ENCODE results near the gene ABCC1.

The ABCC1 gene

DNA sequence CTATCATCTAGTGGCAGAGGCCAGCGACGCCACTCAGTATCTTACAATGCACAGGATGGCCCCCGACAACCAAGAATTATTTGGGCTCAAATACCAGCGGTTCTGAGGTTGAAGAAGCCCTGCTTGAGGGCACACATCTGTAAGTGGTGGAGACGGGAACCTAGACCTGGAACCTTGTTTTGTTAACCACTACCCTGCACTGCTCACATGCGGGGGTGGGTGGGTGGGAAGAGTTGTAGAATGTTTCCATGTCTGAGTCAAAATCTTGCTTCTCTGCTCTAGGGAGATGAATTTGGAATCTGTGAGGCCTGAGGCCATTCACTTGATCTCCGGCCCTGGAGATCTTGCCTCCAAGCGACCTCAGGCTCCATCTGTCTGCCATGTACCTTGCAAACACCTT is 44.1 kb downstream of the ABCC1 start:
- DNase-seq (ENCODE audit: low read depth in 2 of 2), result no peak

DNA sequence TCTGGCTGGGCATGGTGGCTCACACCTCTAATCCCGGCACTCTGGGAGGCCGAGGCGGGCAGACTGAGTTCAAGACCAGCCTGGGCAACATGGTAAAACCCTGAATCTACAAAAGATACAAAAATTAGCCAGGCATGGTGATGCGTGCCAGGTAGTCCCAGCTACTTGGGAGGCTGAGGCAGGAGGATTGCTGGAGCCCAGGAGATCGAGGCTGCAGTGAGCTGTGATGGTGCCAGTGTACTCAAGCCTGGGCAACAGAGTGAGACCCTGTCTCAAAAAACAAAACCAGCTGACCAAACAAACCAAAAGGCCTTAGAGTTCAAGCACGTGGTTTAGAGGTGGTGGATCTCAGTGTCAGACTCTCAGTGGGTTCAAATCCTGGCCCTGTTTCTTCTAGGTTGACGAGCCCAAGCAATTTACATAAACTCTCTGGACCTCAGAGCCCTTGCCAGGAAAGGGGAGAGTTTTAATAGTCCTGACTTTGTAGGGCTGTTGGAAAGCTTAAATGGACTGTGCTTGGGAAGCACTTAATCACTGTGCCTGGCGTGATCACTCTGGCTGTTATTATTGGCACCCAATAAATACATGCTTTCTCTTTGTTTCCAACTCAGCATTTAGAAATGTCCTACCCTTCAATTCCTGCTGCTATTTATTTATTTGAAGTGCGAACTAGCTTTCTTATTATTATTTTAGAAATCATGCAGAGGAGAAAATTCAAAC is 44.7 kb downstream of the ABCC1 start:
- no peak for DNase-seq (ENCODE audit: low read depth in 2 of 2)

DNA sequence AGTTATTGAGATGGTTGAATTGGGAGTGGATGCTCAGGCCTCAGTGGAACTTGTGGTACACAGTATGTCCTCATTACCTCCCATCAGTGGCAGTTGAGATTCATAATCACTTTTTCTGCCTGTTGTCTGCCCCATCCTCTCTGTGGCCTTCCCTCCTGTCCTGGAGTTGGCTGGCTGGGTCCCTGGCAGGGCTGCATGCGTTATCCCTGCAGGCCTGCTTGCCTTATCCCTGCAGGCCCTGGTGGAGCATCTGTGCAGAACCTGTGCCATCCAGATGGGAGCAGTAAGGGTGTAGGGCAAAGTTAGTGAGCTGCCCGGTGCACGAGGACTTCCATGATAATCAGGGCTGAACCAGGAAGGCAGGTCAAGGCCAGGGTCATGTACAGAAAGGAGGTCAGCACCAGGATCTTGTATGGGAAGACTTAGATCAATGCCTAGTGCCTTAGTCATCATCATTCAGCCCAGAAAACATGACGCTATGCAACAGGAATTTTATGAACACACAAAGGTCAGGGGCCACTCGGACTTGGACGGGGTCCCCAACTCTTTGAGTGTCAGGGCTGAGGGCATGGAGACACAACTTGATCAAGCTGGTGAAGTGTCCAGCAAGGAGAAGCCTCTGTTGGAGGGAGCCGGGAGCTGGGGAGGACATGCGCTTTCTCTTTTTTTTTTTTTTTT is 47.2 kb downstream of the ABCC1 start:
- no peak for DNase-seq (ENCODE audit: low read depth in 2 of 2)

DNA sequence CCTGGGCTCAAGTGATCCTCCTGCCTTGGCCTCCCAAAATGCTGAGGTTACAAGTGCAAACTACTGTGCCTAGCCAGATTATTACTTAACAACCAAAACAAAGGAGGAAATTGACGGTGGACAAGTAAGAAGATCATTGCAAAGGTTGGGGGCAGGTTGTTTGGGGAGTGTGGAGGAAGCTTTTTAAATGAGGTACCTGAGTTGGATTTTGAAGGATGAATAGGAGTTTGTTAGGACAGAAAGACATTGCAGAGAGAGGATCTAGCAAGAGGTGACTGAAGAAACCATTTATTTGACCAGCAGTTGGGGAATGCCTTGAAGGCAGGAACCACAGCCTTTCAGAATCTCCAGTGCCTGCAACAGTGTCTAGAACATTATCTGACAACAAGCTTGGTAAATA is 51.3 kb downstream of the ABCC1 start:
- no peak for DNase-seq (ENCODE audit: low read depth in 2 of 2)

DNA sequence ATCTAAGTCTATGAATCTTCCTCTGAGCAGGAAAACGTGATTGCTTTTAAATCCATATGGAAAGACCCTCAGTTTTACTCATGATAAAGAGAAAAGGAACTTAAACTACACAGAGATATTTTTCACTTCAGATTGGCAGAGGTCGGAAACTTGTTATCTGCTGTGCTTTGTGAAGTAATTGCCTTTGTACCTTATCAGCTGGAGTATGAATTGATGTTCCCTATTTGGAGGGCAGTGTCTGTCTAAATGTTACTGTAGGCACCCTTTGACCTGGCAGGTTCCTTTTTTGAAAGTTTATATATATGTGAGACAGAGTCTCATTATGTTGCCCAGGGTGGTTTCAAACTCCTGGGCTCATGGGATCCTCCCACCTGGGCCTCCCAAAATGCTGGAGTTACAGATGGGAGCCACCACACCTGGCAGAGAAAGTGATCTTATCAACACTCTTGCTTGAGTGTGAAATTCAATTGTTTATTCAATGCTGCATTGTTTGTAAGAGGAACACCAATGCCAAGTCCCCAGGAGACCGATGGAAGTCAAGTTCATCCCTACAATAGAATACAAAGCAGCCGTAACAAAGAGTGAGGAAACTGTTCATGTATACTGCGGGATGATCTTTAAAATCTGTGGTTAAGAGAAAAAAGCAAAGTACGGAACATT is 52.3 kb downstream of the ABCC1 start:
- DNase-seq (ENCODE audit: low read depth in 2 of 2), result no peak

DNA sequence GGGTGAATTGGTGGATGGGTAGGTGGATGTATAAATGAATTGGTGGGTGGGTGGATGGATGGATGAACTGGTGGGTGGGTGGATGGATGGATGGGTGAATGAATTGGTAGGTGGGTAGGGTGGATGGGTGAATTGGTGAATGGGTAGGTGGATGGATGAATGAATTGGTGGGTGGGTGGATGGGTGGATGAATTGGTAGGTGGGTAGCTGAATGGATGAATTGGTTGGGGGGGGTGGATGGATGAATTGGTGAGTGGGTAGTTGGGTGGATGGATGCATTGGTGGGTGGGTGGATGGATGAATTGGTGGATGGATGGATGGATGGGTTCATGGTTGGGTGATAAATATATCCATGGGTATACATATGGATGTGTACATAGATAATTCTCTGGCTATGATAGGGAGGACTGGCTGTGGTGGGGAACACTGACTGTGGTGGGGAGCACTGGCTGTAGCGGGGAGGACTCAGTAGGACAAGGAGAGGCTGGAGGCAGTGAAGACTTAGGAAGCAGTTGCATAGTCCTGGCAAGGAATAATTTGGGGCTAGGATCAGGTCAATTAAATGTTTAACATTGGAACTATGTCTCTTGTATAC is 54.4 kb downstream of the ABCC1 start:
- DNase-seq (ENCODE audit: low read depth in 2 of 2), result no peak

DNA sequence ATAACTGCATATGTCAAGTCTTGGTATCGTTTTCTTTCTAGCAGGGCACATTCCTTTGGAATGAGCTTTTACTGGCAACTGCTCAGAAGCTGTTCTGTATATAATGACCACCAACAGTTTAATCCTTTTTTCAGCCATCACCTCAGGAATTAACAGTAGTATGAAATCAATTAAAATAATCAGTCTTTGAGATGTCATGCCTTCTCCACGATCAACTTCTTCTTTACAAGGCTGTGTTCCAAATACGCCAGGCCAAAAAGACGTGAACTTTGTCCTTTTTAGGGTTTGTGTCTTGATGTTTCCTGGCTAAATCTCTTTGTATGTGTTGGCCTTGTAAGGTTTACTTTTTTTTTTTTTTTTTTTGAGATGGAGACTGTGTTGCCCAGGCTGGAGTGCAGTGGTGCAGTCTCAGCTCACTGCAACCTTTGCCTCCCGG is 54.9 kb downstream of the ABCC1 start:
- DNase-seq (ENCODE audit: low read depth in 2 of 2), result no peak

DNA sequence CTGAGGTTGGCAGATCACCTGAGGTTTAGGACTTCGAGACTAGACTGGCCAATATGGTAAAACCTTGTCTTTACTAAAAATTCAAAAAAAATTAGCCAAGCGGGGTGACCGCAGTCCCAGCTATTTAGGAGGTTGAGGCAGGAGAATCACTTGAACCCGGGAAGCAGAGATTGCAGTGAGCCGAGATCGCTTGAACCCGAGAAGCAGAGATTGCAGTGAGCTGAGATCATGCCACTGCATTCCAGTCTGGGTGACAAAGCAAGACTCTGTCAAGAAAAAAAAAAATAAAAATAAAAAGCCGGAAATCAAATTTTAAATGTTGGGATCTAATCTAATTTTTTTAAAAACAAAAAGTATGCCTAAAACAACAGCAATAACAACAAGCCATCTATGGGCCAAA is 56.3 kb downstream of the ABCC1 start:
- DNase-seq (ENCODE audit: low read depth in 2 of 2), result no peak

DNA sequence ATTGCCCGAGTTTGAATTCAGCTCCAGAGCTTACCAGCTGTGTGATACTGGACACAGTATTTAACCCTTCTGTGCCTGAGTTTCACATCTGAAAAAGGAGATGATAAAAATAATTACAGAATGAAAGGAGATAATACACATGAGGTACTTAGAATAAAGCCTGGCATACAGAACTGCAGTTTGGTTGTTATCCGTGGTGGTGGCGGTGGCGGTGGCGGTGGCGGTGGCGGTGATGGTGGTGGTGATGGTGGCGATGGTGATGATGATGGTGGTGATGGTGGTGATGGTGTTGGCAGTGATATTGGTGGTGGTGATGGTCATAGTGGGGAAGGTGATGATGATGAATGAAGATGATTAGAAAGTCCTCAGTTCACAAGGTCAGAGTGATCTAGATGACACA is 57.2 kb downstream of the ABCC1 start:
- DNase-seq (ENCODE audit: low read depth in 2 of 2), result no peak

DNA sequence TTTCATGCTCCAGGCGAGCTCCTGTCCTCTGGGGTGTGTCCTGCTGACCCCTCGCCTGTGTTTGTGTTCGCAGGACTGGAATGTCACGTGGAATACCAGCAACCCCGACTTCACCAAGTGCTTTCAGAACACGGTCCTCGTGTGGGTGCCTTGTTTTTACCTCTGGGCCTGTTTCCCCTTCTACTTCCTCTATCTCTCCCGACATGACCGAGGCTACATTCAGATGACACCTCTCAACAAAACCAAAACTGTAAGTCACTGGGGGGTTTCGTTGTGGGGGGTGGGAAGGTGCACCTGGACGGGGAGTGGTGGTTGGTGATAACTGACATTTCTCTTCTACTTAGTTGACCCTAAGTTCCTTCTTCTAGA is 58.3 kb downstream of the ABCC1 start:
- no peak for DNase-seq (ENCODE audit: low read depth in 2 of 2)

DNA sequence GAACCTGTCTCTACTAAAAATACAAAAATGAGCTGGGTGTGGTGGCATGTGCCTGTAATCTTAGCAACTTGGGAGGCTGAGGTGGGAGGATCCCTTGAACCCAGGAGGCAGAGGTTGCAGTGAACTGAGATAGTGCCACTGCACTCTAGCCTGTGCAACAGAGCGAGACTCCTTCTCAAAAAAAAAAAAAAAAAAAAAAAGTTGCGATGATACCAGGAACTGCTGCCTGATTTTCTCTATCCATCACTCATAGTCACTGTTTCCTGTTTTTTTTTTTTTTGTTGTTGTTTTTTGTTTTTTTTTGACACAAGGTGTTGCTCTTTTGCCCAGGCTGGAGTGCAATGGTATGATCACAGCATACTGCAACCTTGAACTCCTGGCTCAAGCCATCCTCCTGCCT is 59.2 kb downstream of the ABCC1 start:
- no peak for DNase-seq (ENCODE audit: low read depth in 2 of 2)

DNA sequence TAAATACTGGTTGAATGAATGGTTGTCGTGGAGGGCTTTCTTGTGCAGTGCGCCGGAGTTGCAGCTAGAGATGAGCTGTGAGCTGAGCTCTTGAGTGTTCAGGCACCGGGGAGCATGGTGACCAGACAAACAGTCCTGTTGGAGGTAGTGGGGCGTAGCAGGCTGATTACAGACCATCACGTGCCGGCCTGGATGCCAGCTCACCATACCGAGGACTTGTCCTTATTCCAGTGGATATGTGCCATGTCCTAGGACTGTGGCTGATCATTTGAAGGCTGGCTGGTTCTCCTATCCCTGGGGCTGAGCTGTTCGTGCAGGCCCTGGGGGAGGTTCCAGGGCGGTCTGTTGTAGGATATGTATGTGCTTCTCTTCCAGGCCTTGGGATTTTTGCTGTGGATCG is 60.0 kb downstream of the ABCC1 start:
- DNase-seq (ENCODE audit: low read depth in 2 of 2), result no peak

DNA sequence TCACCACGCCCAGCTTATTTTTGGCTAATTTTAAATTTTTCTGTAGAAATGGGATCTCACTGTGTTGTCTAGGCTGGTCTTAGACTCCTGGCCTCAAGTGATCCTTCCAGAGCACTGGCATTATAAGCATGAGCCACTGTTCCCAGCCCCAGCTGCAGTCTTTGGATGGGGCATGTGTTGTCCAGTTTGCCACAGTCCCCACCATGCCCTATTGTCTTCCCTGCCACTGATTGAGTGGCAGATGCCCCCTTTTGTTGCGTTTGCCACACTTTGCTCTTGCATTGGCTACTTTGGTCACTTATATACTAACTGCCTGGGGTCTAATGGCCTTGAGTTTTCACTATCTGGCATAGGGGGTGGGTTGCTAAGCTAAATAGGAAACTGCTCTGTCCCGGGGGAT is 60.8 kb downstream of the ABCC1 start:
- DNase-seq (ENCODE audit: low read depth in 2 of 2), result no peak

DNA sequence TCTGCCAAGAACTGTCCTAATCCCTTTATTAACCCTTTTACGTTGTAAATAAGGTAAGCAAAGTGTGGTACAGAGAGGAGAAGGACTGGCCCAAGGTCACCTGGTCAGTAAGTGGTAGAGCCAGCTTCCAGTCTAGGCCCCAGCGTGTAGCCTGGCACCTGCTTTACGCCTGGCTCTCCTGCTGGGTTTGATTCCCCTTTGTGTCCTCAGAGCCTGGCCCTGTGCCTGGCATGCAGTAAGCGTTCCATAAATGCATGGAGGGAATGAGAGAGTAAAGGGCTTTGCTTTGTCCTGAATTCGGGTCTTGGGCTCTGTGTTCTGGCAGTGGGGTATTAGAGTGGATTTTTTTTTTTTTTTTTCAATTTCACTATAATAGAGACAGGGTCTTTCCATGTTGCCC is 62.7 kb downstream of the ABCC1 start:
- DNase-seq (ENCODE audit: low read depth in 2 of 2), result no peak

DNA sequence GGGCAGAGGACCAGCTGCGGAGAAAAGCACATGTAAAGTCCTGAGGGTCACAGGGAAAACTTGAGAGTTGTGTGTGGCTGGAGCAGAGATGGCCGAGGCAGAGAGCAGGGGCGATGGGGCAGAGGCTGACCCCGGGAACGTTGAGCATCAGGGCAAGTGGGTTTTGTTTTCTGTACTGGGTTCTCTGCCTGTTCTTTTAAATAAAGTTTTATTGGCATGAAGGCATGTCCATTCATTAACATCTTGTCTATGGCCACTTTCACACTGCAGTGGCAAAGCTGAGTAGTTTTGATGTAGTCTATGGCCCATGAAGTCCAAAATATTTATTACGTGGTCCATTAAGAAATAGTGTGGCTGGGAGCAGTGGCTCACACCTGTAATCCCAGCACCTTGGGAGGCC is 64.4 kb downstream of the ABCC1 start:
- no peak for DNase-seq (ENCODE audit: low read depth in 2 of 2)

DNA sequence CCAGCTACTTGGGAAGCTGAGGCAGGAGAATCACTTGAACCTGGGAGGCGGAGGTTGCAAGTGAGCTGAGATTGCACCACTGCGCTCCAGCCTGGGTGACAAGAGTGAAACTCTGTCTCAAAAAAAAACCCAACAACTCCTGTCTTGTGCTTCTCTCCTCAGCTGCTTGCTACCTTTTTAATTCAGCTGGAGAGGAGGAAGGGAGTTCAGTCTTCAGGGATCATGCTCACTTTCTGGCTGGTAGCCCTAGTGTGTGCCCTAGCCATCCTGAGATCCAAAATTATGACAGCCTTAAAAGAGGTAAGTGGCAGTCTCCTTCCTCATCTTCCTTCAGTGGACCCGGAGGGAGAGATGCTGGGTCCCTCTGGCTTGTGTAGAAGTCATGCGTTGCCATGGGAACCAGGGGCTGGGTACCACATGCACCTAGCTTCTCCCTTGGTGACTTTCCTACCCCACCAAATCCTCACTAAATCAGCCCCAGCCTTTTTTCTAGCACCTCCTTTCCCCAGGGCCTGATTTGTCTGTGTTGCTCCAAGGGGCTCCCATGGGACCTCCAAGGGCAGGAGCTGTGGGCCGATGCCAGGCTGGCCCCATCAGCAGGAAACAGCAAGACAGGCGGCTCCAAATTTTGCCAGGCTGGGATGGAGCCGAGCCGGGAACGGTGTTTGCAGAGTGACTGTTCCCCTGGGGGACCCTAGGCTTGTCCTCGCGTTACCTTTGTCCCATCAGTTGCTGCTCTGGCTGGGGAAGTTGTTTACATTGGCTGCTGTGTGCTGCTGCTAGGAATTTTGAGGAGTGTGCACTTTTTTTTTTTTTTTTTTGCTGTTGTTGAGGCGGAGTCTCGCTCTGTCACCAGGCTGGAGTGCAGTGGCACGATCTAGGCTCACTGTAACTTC is 65.2 kb downstream of the ABCC1 start:
- DNase-seq (ENCODE audit: low read depth in 2 of 2), result no peak

DNA sequence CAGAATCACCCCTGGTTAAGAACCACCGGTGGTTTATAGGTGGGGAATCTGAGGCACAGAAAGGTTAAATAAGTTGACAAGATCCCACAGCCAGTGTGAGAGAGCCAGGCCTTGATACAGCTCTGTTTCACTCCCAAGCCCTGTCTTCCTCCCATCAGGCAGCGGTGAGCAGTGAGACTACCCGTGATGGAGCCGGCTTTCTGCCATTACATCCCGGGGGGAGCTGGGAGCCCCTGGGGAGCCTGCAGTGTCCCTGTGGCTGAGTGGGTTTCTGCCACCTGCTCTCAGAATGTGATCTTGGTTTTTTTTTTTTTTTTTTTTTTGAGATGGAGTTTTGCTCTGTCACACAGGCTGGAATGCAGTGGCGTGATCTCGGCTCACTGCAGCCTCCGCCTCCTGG is 66.4 kb downstream of the ABCC1 start:
- no peak for DNase-seq (ENCODE audit: low read depth in 2 of 2)

DNA sequence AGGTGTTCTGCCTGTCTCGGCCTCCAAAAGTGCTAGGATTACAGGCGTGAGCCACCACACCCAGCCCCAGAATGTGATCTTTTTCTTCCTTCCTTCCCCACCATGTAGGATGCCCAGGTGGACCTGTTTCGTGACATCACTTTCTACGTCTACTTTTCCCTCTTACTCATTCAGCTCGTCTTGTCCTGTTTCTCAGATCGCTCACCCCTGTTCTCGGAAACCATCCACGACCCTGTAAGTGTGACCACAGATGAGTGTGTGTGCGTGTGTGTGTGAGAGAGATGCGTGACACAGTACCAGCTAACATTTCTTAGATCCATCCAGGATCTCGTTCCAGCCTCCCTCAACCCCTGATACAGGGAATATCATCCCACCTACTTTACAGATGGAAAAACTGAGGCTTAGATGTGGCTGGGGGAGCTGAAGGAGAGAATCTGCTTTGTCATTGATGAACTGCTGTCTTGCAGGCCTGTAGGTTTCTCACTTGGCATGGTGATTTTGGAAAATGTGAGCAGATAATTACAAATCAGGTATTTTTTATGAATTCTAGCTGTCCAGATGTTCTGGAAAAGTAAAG is 67.1 kb downstream of the ABCC1 start:
- DNase-seq (ENCODE audit: low read depth in 2 of 2), result no peak

DNA sequence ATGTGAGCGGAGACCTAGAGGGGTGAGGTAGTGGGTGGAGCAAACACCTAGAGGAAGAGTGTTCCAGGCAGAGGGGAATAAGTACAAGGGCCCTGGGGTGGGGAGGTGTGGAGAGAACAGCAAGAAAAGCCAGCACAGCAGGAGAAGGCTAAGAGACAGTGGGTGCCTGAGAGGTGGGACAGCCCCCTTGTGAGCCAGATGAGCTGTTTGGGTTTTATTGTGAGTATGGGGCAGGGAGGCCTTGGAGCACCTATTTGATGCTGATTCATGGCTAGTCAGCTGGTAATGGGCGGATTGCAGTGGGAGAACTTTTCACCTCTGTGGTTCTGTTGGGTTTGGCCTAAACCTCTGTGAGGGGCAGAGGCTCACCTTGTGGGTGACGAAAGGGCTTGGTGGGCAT is 68.4 kb downstream of the ABCC1 start:
- no peak for DNase-seq (ENCODE audit: low read depth in 2 of 2)

DNA sequence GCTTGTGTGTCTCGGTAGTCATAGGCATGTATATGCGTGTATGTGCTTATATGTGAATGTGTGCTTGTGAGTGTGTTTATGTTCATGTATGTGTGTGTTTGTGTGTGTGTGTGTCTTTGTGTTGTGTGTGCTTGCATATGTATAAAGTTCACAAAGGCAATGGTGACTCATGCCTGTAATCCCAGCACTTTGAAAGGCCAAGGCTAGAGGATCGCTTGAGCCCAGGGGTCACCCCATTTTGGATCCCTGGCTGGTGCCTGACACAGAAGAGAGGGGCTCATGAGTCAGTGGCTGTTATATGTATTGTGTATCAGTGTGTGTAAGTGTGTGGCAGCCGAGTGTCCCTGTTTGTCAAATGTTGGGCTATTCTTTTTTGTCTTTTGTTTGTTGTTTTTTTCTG is 69.3 kb downstream of the ABCC1 start:
- DNase-seq (ENCODE audit: low read depth in 2 of 2), result no peak

DNA sequence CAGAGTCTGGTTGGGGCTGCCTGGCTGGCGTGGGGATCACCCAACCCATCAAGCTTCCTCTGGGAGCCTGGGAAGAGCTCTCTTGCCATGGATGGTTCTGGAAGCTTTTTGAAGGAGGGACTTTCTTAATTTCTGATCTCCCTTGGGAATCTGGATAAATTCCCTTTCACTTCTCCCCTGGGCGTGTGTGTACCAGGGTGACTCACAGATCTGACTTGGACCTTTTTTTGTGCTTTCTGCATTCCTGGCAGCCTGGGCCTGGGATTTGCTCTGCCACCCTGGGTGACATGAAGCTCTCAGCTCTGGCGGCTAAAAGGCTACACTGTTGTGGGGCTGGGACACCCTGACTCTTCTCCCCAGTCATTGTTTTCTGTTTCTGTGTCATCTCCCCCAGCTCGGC is 70.1 kb downstream of the ABCC1 start:
- DNase-seq (ENCODE audit: low read depth in 2 of 2), result no peak

DNA sequence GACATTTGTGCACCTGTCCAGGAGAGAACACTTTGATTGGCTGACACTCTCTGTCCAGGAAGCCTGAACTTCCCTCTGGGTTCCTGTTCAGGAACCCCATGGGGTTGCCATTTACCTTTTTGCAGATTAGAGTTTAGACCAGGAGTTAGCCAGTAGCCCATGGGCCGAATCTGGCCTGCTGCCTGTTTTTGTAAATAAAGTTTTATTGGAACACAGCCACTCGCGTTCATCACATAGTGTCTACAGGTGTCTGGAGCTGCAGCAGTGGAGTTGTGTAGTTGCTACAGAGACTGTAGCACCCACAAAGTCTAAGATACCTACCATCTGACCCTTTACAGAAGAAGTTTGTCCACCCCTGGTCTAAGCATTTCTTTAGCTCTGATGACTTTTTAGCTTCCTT is 70.9 kb downstream of the ABCC1 start:
- DNase-seq (ENCODE audit: low read depth in 2 of 2), result no peak
